Measurements from ENCODE around the gene CCDC177. TPM values are rescaled to one million over a fixed set of nuclear protein-coding genes. Genes with fewer than 3 reads are reported as not detected.

CCDC177 gene
- total and polyA plus RNA-seq, 2 of the 8 experiments (the other 6 are each of a cell fraction or from before 2014, with no cell fraction given): 0.62 to 2.8 TPM

GRCh38 chr14:69624136-69624535, 49.5 kb upstream of the CCDC177 start:
- 88% methylated on average over 4 of the region's 4 CpGs; no CpG with 5 or more reads in 1 of the 2 experiments for WGBS, 2 experiments (ENCODE audit: extremely low coverage in 1 of 2, insufficient coverage in 1 of 2, insufficient read length in 1 of 2, insufficient replicate concordance in 2 of 2, low coverage in 1 of 2, low lambda C conversion rate in 2 of 2, missing lambda C conversion rate in 1 of 2)
- ChIA-PET POLR2A (ENCODE audit: partially characterized antibody) (no interaction called here), CTCF (ENCODE audit: partially characterized antibody) (interaction anchor here (1.3 kb wide), 1 partner anchor 86 kb away, joined by 4 read pairs; no protein-coding TSS in a partner anchor)
- H2BK12ac ChIP-seq (ENCODE audit: low read depth, low read length): no peak overlapping the region
- no peaks in the 10 kb centered on the region for H3K79me2 ChIP-seq (ENCODE audit: control insufficient read depth in 1 of 2, insufficient read depth in 2 of 2, low read length in 2 of 2)
- H3K4me1 ChIP-seq (replicated peaks in 1 of 4; ENCODE audit: control insufficient read depth in 3 of 4, insufficient read depth in 4 of 4, low read length in 3 of 4): peaks cover 0 to under 1% (median 0%) of the 10 kb centered on the region in 4 experiments; a peak in 1 of 7 replicates
- no peak overlapping the region for H3K23ac ChIP-seq (ENCODE audit: insufficient read length)
- H3K36me3 ChIP-seq (ENCODE audit: control insufficient read depth in 2 of 4, insufficient read depth in 4 of 4, low read length in 3 of 4): no peaks in the 10 kb centered on the region
- no peak overlapping the region for H2BK15ac ChIP-seq (ENCODE audit: low read length)
- H3K4me2 ChIP-seq (ENCODE audit: insufficient read depth in 1 of 2, low read depth in 2 of 2, low read length in 2 of 2): no peak overlapping the region
- H3K27me3 ChIP-seq (replicated peaks in 1 of 4; ENCODE audit: control insufficient read depth in 3 of 4, extremely low read depth in 1 of 4, insufficient read depth in 3 of 4, low read length in 3 of 4): no peaks in the 10 kb centered on the region
- H2AFZ ChIP-seq (ENCODE audit: low read length): no peak overlapping the region
- peaks cover 0 to 4% of the 10 kb centered on the region in 2 experiments for H4K20me1 ChIP-seq (replicated peaks in 1 of 2; ENCODE audit: control insufficient read depth in 1 of 2, insufficient read depth in 2 of 2, low read length in 2 of 2)
- DNase-seq (ENCODE audit: low read depth in 1 of 2, low spot score in 2 of 2) (no peak), FAIRE-seq (no peak)
- H2AK5ac ChIP-seq (ENCODE audit: low read depth, low read length): no peak overlapping the region
- H3K9ac ChIP-seq (replicated peaks in 1 of 4; ENCODE audit: extremely low read depth in 1 of 4, low read depth in 3 of 4, low read length in 3 of 4): no peak overlapping the region
- no peaks in the 10 kb centered on the region for H3K9me3 ChIP-seq (ENCODE audit: insufficient read depth in 2 of 2, low read depth in 1 of 2, low read length in 1 of 2)
- no peak overlapping the region for H2BK5ac ChIP-seq (ENCODE audit: low read depth, low read length)
- H3K56ac ChIP-seq (replicated peaks; ENCODE audit: insufficient read length, low read depth, low read length): no peak overlapping the region
- H4K5ac ChIP-seq (ENCODE audit: insufficient read length, low read depth, low read length): no peak overlapping the region
- H4K91ac ChIP-seq (replicated peaks; ENCODE audit: insufficient read length, low read length): no peak overlapping the region
- no peak overlapping the region for H3K14ac ChIP-seq (ENCODE audit: insufficient read length)
- H3K4ac ChIP-seq (replicated peaks; ENCODE audit: insufficient read length, low read depth, low read length): no peak overlapping the region
- H2BK20ac ChIP-seq (ENCODE audit: low read length): no peak overlapping the region
- H3K79me1 ChIP-seq (ENCODE audit: low read depth, low read length): no peaks in the 10 kb centered on the region
- no peak overlapping the region for H3K27ac ChIP-seq (ENCODE audit: low read depth, low read length)
- H3K4me3 ChIP-seq (ENCODE audit: extremely low read depth in 1 of 4, insufficient read depth in 2 of 4, low read depth in 3 of 4, low read length in 4 of 4): no peak overlapping the region
- H4K8ac ChIP-seq (ENCODE audit: extremely low read depth, insufficient read depth, low read length): no peak overlapping the region
- H3K23me2 ChIP-seq (ENCODE audit: low read depth, low read length): no peaks in the 10 kb centered on the region
- H3K18ac ChIP-seq (ENCODE audit: extremely low read depth, low read length): no peak overlapping the region
- no peak overlapping the region for H2BK120ac ChIP-seq (replicated peaks; ENCODE audit: low read depth, low read length)
- TF ChIP-seq CBX5 (IDR thresholded peaks at IDR 0.05; ENCODE audit: low read depth, low read length): no peak
- no peak for TF ChIP-seq TCF12 (IDR thresholded peaks at IDR 0.05; ENCODE audit: low read depth, low read length)
- no peak for TF ChIP-seq JUN (IDR thresholded peaks at IDR 0.05; ENCODE audit: low read depth, low read length)
- TF ChIP-seq EP300 (IDR thresholded peaks at IDR 0.05; ENCODE audit: borderline replicate concordance in 1 of 2, low read depth in 2 of 2, low read length in 2 of 2): no peak
- TF ChIP-seq ATF2 (IDR thresholded peaks at IDR 0.05; ENCODE audit: low read length): no peak
- TF ChIP-seq TBP (IDR thresholded peaks at IDR 0.05; ENCODE audit: low read depth, low read length): no peak
- TF ChIP-seq RBBP5 (IDR thresholded peaks at IDR 0.05; ENCODE audit: borderline replicate concordance, low read depth, low read length): no peak
- TF ChIP-seq HDAC2 (IDR thresholded peaks at IDR 0.05; ENCODE audit: borderline replicate concordance in 1 of 2, low read depth in 2 of 2, low read length in 2 of 2): no peak
- no peak for TF ChIP-seq SIN3A (conservative IDR thresholded peaks at IDR 0.05 in 1 of 2, IDR thresholded peaks at IDR 0.05 in 1 of 2; ENCODE audit: low read depth in 1 of 2, low read length in 2 of 2)
- TF ChIP-seq GABPA (IDR thresholded peaks at IDR 0.05; ENCODE audit: borderline replicate concordance, insufficient read depth, low read length): no peak
- TF ChIP-seq BACH1 (IDR thresholded peaks at IDR 0.05; ENCODE audit: low read length): no peak
- no peak for TF ChIP-seq HDAC6 (IDR thresholded peaks at IDR 0.05; ENCODE audit: low read depth, low read length)
